ENCODE data around the gene MAGIX.
A peak's percentile ranks its signal among the peaks of the same experiment; 100 is the strongest.

Gene MAGIX

DNA sequence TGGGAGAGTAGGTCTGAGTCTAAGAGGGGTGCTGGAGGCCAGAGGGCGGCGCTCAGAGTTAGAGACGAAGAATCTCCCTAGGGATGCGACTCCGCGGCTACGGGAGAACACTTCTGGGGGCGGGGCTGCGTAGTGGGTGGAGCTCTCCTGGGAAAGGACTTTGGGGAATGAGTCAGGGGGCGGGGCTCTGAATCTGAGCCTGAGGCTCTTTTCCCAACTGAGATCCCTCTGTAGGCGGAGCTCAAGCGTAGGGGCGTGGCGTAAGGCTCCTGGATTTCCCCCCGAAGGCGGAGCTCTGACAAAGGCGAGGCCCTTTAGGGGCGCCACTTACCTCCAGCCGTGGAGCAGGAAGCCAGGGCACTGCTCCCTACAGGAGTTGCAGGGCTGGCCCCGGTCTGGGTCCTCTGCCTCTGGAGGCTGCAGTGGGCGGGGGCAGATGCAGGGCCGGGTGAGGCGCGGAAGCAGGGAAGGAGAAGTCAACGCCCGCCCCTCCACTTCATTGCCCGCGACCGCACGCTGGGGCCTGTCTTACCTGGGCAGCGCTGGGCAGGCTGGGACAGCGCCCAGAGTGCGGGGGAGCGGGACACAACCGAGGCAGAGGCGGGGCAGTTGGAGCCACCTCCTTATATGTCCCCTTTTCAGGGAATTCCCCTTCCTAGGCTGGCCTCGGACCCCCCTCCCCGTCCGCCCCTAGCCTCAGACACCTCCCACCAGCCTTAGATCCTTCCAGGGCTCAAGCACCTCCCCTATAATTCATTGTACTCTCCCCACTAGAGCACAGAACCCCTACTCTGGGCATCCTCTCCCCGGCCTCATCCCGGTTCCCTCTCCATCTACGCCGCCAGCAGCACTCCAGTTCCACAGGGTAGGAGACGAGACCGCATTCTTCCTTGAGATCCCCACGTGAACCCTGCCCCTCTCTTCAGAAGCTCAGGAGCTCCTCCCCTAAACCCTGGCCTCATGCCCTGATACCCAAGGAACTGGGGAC is 22.0 kb downstream of the MAGIX start:
- DNase-seq (ENCODE audit: low read depth), result no peak

DNA sequence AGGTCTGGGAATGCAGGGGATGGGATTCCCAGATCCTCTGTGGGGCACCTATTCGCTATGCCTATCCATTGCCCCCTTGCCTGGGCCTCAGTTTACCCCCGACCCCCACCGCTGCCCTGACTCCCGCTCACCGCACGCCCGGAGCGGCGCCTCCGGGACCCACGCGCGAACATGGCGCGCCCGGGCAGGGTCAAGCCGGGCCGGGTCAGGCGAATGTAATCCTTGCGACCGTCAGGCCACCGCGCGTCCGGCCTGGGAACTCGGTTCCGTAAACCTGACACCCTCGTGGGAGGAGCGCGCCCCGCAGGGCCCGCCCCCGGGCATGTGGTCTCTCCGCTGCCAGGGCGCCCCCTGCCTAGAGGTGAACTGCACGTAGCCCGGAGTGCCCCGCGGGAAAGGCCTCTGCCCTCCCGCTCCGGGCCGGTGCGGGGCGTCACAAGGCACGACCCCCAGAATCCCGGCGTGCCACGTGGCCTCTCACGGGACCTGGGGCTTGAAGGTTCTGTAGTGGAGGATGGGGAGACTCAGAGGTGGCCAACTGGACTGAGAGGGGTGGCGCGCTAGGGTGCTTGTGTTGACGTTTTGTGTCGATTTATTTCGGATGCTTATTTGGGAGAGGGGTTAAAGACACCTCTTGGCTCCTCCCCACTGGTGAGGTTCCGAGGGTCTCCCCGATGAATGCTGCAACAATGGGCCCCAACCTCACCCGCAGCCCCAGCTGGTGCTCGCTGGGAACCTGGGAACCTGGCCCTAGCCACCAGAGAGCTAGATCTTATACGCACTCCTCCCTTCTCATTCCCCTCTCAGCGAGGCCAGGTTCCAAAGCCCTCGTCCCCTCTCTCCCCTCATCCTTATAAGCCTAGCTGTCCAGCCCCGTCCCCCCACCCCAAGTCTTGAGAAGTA is 23.8 kb downstream of the MAGIX start, which contains the start of gene PRICKLE3:
Gene PRICKLE3, minus strand, starts transcription at position 249 of the 903 bp plus-strand sequence. Its CDS starts 76 bp downstream, at position 173.
- DNase-seq (ENCODE audit: low read depth), result peak; percentile 68

DNA sequence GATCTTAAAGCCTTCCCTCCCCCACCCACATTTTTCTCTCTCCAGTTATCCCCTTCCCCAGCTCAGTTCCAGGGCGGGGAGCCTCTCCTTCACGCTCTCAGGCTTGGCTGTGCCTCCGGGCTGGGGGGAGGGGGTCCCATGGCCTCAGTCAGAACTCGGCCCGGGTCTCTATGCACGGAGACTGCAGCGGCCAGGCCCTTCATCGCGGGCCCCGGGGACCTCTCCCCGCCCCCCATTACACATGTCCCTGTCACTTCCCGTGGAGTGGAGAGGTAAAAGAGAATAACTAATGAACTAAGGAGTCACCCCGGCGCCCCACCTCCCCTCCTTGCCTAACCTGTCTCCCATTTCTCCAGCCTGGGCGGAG is 24.5 kb downstream of the MAGIX start:
- no peak for DNase-seq (ENCODE audit: low read depth)

DNA sequence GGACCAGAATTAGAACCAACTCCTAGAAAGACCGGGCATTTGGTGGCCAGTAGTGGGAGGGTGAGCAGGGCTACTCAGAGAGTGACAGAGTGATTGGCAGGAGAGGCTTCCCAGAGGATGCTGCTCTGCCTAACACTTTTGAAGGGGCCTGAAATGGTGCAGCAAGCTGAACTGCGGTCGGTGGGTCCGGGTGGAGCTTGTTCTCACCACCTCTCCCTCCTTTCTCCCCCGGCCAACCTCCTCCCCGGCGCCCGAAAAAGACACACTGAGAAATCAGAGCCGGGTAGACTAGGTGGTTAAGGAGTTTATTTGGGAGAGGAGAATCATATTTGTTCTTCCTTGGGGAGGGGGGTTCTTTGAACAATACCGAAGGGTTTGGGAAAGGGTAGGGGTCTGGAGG is 25.0 kb downstream of the MAGIX start:
- DNase-seq (ENCODE audit: low read depth), result no peak

DNA sequence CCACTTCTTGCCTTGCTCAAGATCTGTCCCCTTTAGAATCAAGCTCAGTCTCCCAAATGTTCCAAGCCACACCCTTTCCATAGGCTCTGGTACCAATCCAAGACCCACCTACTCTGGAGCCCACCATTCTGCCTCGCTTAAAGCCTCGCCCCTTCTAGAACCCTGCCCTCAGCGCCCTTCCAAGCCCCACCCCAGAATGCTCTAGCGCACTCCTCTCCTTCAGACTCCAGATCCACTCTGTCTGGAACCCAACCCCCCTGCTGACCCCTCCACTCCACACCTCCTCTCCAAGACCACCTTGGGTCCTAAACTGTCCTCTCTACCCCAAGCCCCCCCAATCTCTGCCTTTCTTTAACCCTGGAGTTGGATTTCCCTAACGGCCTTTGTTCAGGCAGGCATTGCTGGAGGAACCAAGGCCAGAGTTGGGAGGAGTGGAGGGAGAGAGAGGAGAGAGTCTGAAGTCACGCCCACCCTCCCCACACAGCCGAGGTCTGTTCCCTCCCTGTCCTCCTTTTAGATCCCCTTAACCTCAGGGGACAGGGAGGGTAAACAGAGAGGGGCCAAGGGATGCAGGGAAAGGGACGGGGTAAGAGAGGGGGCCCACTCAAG is 26.0 kb downstream of the MAGIX start:
- no peak for DNase-seq (ENCODE audit: low read depth)

DNA sequence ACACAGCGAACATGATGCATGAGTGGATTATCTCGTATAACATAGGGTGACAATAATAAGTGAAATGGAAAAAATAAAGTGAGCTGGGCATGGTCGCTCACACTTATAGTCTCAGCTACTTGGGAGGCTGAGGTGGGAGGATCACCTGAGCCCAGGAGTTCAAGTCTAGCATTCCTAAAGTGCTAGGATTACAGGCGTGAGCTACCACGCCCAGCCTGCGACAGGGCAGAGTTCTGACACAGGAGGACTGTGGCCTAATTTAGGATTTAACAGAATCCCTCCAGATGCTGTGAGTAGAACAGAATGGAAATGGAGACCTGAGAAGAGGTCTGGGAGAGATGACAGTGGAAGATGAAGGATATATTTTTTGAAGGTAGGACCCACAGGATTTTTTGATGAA is 27.0 kb downstream of the MAGIX start:
- no peak for DNase-seq (ENCODE audit: low read depth)

DNA sequence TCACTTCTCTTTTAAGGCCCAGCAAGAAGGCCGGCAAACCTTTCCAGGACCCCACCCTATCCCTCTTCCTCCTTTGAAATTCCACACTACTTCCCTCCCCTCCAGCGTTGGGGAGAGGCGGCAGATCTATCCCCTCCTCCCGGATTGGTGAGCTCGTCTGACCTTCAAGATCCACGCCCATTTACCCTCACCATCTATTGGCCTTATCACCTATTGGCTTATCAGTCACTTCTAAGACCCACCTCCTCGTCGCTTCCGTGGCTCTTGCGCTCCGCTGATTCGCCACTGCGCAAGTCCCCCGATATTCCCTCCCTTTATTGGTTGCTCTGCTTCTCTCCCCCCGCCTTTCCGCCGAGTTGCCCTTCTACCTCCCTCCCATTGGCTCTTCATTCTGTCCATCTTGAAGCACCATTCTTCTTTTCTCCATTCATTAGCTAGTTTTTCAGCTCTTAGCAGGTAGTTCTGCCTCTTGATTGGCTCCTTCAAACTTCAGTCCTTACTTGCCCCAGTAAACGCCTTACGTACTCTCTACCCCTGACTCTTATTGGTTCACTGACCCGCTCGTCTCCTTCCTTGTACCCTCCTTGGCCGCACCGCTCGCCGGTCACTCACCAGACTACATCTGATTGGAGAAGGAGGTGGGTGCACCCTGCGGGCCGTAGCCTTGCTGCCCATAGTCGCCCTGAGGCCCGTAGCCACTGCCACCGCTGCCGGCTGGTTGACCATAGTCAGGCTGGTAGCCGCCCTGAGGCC is 28.4 kb downstream of the MAGIX start:
- peak; percentile 99 for DNase-seq (ENCODE audit: low read depth)

DNA sequence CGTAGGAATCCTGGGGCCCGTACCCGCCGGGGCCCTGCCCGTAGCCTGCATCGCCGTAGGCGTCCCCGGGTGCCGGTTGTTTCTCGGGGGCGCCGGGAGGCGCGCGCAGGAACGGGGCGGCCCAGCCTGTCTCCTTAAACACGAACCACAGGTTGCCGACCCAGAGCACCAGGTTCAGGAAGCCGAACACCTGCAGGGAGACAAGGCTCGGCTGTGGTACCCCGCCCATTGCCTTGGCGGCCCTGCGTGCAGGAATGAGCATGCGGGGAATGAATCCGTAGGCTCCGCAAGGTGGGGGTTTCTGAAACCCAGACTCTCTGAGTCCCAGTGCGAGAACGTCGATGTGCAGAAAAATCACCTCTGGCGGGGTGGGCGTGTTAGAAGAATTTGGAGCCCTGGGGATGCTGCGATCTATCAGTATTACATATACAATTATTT is 29.0 kb downstream of the MAGIX start:
- no peak for DNase-seq (ENCODE audit: low read depth)

DNA sequence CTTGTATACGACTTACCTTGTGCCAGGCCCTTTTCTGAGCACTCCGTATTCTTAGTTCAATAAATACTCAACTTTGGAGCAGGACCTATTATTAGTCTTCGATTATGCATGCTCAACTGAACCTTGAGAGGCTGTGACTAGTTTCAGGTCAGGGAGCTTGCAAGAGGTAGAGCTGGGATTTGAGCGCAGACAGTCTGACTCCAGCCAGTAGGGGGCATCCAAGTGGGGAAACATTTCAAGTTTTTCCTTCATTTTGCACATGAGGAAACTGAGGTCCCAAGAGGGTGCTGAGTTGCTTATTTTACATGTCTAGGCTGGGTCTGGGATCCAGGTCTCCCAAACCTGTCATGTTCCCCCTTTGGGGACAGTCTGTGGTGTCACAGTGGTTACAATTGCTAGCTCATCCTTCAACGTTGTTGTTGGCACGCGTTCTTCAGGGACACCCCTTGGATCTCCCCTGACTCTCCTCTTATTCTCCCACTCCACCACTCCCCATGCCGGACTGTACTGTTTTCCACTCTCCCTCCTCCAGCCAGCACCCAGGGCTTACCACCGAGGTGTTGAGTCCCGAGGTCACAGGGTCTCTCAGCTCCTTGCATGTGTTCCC is 30.3 kb downstream of the MAGIX start:
- no peak for DNase-seq (ENCODE audit: low read depth)

DNA sequence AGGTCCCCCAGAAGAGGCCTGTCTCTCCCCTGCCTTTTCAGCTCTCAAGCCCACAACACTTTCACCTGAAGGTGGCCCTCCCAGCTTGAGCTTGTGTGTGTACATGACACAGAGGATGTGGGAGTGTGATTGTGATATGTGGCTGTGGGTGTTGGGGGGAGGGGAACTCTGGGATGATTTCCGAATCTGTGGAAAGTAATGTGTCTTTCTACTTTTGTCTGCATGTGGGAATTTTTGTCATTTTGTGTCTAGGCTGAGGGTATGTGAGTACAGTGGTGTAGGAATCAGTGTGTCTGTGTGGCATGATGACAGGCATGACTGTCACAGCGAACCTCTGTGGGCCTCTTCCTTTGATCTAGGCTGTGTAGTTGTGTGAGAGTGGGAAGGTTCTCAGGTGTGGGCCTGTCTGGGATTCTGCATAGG is 31.0 kb downstream of the MAGIX start:
- no peak for DNase-seq (ENCODE audit: low read depth)

DNA sequence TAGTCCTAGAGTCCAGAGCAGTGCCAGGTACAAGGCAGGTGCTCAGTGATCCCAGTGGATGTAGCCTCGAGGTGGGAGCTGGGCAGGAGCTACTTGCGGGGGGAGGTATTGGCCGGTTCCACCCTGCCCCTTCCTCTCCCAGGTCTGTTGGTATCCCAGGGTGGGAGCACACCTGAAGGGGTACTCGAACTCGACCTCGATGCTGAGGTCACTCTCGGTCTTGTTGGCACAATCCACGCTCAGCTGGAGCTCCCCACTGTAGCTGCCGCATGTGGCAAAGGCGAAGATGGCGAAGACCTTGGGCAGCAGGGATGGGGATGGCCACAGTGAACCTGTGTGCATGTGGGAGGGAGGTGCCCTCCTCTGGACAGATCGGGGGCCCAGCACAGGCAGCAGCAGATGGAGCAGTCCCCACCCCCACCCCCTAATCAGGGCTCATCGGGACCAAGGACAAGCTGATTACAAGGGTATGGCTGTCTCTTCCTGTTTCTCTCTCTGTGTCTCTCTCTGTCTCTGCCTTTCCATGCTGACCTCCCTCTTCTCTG is 35.1 kb downstream of the MAGIX start:
- DNase-seq (ENCODE audit: low read depth), result no peak

DNA sequence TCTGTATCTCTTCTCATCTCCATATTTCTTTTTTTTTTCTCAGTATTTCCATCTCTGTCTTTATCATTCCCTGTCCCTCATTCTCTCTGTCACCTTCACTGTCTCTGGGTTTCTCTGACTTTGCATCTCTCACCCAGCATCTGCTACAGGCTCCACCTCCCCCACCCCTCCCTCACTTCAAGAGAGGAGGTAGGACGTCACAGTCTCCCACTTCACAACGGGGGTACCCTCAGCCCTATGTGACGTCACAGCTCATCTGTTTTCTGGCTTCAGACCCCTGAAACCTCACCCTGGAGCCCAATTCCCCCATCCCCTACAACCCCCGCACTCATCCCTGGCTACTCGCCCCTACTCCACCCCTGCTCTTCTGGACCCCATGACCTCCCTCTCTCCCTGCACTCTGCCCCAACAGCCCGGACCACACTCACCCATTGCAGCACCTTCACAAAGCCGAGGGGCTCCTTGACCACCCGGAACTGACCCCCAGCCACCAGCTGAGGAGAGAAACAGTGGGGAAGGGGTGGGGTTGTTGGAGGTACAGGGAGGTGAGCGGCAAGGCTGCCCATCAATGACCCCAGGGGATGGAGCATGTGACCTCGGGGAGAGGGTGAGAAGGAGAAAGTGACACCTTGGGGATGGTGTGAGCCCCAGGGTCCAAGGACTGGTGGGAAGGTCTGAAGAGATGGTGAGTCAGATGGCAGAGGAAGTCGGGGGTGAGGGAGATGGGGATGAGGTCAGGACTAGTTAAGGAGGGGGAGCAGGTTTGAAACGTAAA is 36.2 kb downstream of the MAGIX start:
- DNase-seq (ENCODE audit: low read depth), result no peak

DNA sequence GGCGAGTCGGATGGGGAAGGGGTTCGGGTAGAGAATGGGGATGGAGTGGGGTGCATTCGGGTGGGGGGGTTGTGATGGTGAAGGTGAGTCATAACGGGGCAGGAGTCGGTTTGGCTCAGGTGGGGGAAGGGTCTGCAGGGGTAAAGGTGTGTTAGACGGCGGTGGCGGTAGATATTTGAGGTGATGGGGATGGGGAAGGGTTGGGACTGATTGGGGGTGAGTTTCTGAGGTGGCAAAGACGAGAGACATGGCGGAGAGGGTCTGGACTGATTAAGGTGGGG is 36.7 kb downstream of the MAGIX start:
- DNase-seq (ENCODE audit: low read depth), result no peak

DNA sequence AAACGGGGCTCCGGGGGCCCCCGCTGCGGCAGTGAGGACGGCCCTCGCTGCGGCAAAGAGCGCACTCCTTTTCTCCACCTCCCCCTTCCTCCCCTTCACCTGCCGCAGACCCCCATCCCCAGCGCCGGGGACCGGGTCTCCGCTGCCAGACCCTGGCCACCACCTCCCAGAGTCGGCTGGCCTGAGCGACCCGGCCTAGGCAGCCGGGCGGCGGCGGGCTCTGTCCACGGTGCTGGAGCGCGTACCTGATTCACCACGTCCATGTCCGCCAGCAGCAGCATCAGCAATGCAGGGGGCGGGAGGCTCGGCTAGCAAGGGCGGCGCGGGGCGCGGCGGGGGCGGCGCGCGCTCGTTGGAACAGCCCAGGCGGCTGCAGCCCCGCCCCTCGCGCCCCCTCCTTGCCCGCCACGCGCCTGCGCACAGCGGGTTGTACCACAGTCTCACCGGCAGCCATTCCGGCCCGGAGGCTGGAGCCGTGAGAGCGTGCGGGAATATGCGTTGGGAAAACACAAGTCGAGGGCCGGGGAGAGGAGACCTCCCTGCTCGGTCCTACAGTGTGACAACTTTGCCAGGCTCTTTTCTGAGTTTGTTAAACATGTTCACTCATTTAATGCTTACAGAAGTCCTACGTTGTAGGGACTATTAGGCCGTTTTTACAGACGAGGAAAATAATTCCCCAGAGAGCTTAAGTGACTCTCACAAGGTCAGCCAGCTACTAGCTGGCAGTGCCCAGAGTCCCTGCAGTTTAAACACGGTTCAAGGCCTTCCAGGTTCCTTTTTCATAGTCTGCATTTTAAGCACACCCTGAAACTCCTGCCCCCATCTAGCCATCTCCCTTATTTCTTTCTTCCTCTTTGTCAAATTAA is 37.6 kb downstream of the MAGIX start, which contains the start of gene SYP:
Gene SYP, minus strand, starts transcription at position 288 of the 866 bp plus-strand sequence. Its CDS starts 7 bp downstream, at position 281.
- peak; percentile 78 for DNase-seq (ENCODE audit: low read depth)

DNA sequence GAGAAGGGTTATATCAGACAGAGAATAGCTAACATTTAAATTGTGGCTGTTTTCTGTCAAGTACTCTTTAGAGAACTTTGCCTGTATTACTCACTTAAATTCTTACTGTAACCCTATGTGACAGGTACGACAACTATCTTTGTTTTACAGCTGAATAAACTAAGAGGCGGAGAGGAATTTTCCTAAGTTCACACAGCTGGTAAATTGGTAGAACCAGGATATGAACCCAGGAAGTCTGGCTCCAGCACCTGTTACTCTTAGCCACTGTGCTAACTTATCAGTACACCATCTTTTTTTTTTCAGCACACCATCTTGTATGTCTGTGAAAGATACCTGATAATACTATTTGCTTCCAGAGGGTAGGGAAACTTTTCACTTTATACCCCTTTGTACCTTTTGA is 39.5 kb downstream of the MAGIX start:
- DNase-seq (ENCODE audit: low read depth), result no peak

DNA sequence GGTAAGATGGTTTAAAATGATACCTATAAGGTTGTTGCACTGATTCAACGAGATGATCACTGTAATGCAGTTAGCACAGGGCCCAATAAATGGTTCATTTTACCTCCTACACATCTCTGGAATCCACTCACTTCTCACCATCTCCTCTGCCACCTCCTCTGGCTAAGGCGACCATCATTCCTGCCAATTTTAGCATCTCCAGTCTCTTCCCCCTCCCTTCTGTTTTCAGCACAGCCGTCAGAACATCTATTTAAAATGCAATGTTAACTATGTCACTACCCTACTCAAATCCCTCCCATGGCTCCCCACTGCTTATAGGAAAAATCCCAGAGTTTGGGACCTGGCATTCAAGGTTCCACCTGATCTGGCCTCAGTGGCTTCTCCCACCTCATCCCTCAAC is 41.0 kb downstream of the MAGIX start:
- no peak for DNase-seq (ENCODE audit: low read depth)

DNA sequence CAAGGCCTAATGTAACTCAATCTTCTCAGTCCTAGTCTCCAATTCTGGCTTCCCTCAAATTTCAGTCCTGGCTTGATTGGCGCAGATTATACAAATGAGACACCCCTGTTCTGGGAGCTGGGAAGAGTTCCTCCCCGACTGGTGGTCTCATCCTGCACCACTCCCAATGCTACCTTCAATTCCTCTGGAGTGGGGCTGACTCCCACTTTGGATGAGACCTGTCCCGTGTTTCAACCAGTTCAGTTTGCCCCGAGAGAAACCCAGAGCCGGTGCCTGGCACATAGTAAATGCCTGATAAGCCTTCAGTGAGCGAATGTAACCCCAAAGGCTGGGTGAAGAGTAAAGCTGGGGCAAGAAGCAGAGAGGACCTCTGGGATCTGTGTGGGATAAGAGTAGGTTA is 41.5 kb downstream of the MAGIX start:
- no peak for DNase-seq (ENCODE audit: low read depth)

DNA sequence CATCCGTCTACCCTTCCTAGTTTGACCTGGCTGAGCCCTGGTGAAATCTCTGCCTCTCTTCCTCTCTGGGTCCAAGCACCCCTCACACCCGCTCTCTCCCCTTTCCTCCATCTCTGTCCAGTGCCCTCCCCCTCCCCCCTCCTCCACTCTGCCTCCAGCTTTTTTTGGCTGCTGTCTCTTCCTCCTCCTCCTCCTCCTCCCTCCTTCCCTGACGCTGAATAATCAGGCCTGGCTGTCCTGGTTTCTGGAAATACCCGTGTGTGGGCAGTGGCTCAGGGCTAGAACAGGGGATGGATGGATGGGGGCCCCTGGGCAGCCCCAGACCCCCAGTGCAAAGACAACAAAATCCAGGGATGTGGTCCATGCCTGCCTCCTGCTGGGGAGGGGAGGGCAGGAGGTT is 42.2 kb downstream of the MAGIX start:
- DNase-seq (ENCODE audit: low read depth), result no peak

DNA sequence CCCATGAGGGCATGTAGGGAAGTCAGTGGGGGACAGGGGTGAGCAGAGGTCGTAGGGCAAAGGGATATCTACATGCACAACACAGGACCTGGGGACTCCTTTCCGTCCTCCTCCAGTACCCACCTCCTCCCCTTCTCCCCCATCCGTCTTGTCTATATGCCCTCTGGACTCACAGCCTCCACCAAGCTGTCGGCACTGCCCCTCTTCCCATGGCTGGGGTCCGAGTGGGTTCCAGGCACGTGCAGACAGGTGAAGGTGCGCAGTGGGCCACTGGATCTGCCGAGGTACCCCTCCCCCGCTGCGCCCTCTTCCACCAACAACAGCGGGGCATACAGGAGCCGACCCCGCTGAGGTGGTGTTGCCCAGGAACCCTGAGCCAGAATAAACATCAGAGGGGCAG is 42.9 kb downstream of the MAGIX start:
- DNase-seq (ENCODE audit: low read depth), result no peak
